Activated T-helper 17 cell treated with anti-CD3 and anti-CD28 coated beads, Interleukin-2, amount 50 U/mL, for 72 hours (primary cell): Measurements from ENCODE around the gene L3MBTL1. TPM values are rescaled to one million over a fixed set of nuclear protein-coding genes. Genes with fewer than 3 reads are reported as not detected.

ENCODE experiments used
- ATAC-seq: fragments of 150-1000 bp; cut with Tn5 transposase; replicated peaks from 2 replicates; pipeline ENCODE4 v1.10.0; 2021; ENCODE audit warnings: mild to moderate bottlenecking, moderate library complexity
- H3K27ac Mint-ChIP-seq: one replicate; pipeline ENCODE4 v1.8.0; 2022; ENCODE audit warnings: mixed read lengths
- H3K27me3 Mint-ChIP-seq: one replicate; pipeline ENCODE4 v1.8.0; 2022; ENCODE audit warnings: mixed read lengths
- H3K36me3 Mint-ChIP-seq: one replicate; pipeline ENCODE4 v1.8.0; 2022; ENCODE audit warnings: low read depth, mild to moderate bottlenecking, mixed read lengths
- H3K4me1 Mint-ChIP-seq: one replicate; pipeline ENCODE4 v1.8.0; 2022; ENCODE audit warnings: mixed read lengths
- H3K4me3 Mint-ChIP-seq: one replicate; pipeline ENCODE4 v1.8.0; 2022; ENCODE audit warnings: mild to moderate bottlenecking, mixed read lengths
- H3K9me3 Mint-ChIP-seq: one replicate; pipeline ENCODE4 v1.8.0; 2022; ENCODE audit warnings: mixed read lengths
- total RNA-seq, 2 donors: library from RNA; stranded (reverse); gene quantifications; one replicate each; pipeline ENCODE4 v1.2.3, GENCODE V29; 2022

The L3MBTL1 gene
- 10 to 100 TPM in 1 of 2 donors, 1 to 10 TPM in 1; 6.1 to 15.3 TPM for total RNA-seq

GRCh38 chr20:43507150-43508080 is at the start of gene L3MBTL1:
Gene L3MBTL1, plus strand, starts transcription at chr20:43507697. Its CDS starts 5,807 bp downstream, at chr20:43513504.
- Mint-ChIP-seq H3K27me3 (peaks cover 27% of the 10 kb centered on the region), H3K27ac (no peak within 1 kb of the TSS), H3K4me1 (no peaks in the 10 kb centered on the region), H3K9me3 (no peaks in the 10 kb centered on the region), H3K36me3 (no peaks in the 10 kb centered on the region), H3K4me3 (peak within 1 kb of the TSS; percentile 32)
- ATAC-seq, result peak; percentile 63

GRCh38 chr20:43458422-43458924 is 49.0 kb upstream of the L3MBTL1 start:
- H3K36me3 Mint-ChIP-seq, result peaks cover 64% of the 10 kb centered on the region
- peak overlapping the region; percentile 90 for H3K4me3 Mint-ChIP-seq
- H3K27ac Mint-ChIP-seq, result peak overlapping the region; percentile 98
- H3K4me1 Mint-ChIP-seq, result peaks cover 20% of the 10 kb centered on the region
- peaks cover 8% of the 10 kb centered on the region for H3K27me3 Mint-ChIP-seq
- H3K9me3 Mint-ChIP-seq, result no peaks in the 10 kb centered on the region
- ATAC-seq, result peak; percentile 1

- H3K4me1 Mint-ChIP-seq, result peaks cover 20% of the 10 kb centered on the region
These were observed 48.2 kb upstream of the L3MBTL1 start for GRCh38 chr20:43459022-43459942.

GRCh38 chr20:43460172-43460829 is 47.2 kb upstream of the L3MBTL1 start:
- Mint-ChIP-seq H3K4me1 (peaks cover 20% of the 10 kb centered on the region), H3K36me3 (peaks cover 82% of the 10 kb centered on the region), H3K27ac (peak overlapping the region; percentile 98), H3K9me3 (no peaks in the 10 kb centered on the region), H3K27me3 (no peaks in the 10 kb centered on the region), H3K4me3 (peak overlapping the region; percentile 90)
- ATAC-seq, result no peak

More at GRCh38 chr20:43459022-43459942, 48.2 kb upstream of the L3MBTL1 start:
- Mint-ChIP-seq H3K27me3 (peaks cover 1% of the 10 kb centered on the region), H3K27ac (peak overlapping the region; percentile 98), H3K4me3 (peak overlapping the region; percentile 90), H3K36me3 (peaks cover 72% of the 10 kb centered on the region), H3K9me3 (no peaks in the 10 kb centered on the region)
- ATAC-seq, result no peak

- no peaks in the 10 kb centered on the region for H3K27me3 Mint-ChIP-seq
- peak overlapping the region; percentile 40 for H3K27ac Mint-ChIP-seq
- H3K36me3 Mint-ChIP-seq, result peaks cover 87% of the 10 kb centered on the region
- peak overlapping the region; percentile 90 for H3K4me3 Mint-ChIP-seq
- peaks cover 20% of the 10 kb centered on the region for H3K4me1 Mint-ChIP-seq
- H3K9me3 Mint-ChIP-seq, result no peaks in the 10 kb centered on the region
- ATAC-seq, result no peak
These were observed 46.7 kb upstream of the L3MBTL1 start for GRCh38 chr20:43460830-43461200.

GRCh38 chr20:43461894-43462659 is 45.4 kb upstream of the L3MBTL1 start:
- peaks cover 99% of the 10 kb centered on the region for H3K36me3 Mint-ChIP-seq

GRCh38 chr20:43462660-43463526 is 44.6 kb upstream of the L3MBTL1 start:
- Mint-ChIP-seq H3K4me3 (no peak overlapping the region), H3K36me3 (peaks cover 97% of the 10 kb centered on the region), H3K4me1 (peaks cover 15% of the 10 kb centered on the region), H3K27ac (no peak overlapping the region), H3K27me3 (no peaks in the 10 kb centered on the region), H3K9me3 (no peaks in the 10 kb centered on the region)
- ATAC-seq, result no peak

More at GRCh38 chr20:43461894-43462659, 45.4 kb upstream of the L3MBTL1 start:
- Mint-ChIP-seq H3K4me3 (peak overlapping the region; percentile 29), H3K4me1 (peaks cover 15% of the 10 kb centered on the region), H3K27me3 (no peaks in the 10 kb centered on the region), H3K9me3 (no peaks in the 10 kb centered on the region), H3K27ac (no peak overlapping the region)
- ATAC-seq, result no peak

- H3K9me3 Mint-ChIP-seq, result no peaks in the 10 kb centered on the region
- ATAC-seq, result no peak
- H3K36me3 Mint-ChIP-seq, result peaks cover 95% of the 10 kb centered on the region
These were observed 43.8 kb upstream of the L3MBTL1 start for GRCh38 chr20:43463527-43464218.

GRCh38 chr20:43464219-43464790 is 43.2 kb upstream of the L3MBTL1 start:
- Mint-ChIP-seq H3K4me1 (peaks cover 15% of the 10 kb centered on the region), H3K27me3 (no peaks in the 10 kb centered on the region), H3K4me3 (no peak overlapping the region), H3K27ac (no peak overlapping the region), H3K36me3 (peaks cover 95% of the 10 kb centered on the region), H3K9me3 (no peaks in the 10 kb centered on the region)
- no peak for ATAC-seq

More at GRCh38 chr20:43463527-43464218, 43.8 kb upstream of the L3MBTL1 start:
- no peak overlapping the region for H3K27ac Mint-ChIP-seq
- H3K4me1 Mint-ChIP-seq, result peaks cover 15% of the 10 kb centered on the region
- H3K4me3 Mint-ChIP-seq, result no peak overlapping the region
- H3K27me3 Mint-ChIP-seq, result no peaks in the 10 kb centered on the region

- Mint-ChIP-seq H3K27me3 (no peaks in the 10 kb centered on the region), H3K36me3 (peaks cover 92% of the 10 kb centered on the region), H3K9me3 (no peaks in the 10 kb centered on the region), H3K4me3 (no peak overlapping the region), H3K4me1 (peaks cover 5% of the 10 kb centered on the region), H3K27ac (no peak overlapping the region)
- ATAC-seq, result no peak
These were observed 41.9 kb upstream of the L3MBTL1 start for GRCh38 chr20:43465625-43465943.

- H3K9me3 Mint-ChIP-seq, result no peaks in the 10 kb centered on the region
These were observed 39.9 kb upstream of the L3MBTL1 start for GRCh38 chr20:43467589-43467988.

More at GRCh38 chr20:43467589-43467988, 39.9 kb upstream of the L3MBTL1 start:
- no peak for ATAC-seq
- Mint-ChIP-seq H3K36me3 (peaks cover 78% of the 10 kb centered on the region), H3K4me3 (no peak overlapping the region), H3K27me3 (no peaks in the 10 kb centered on the region), H3K4me1 (no peaks in the 10 kb centered on the region), H3K27ac (no peak overlapping the region)
